H9 (cell line): Measurements from ENCODE around the gene TRIO. TPM values are rescaled to one million over a fixed set of nuclear protein-coding genes. Genes with fewer than 3 reads are reported as not detected.

ENCODE experiments used
- DNase-seq: peaks from one replicate; pipeline ENCODE4 v3.0.0-alpha.2; 2017
- H2AFZ ChIP-seq: one replicate; pipeline ENCODE4 v1.6.1; 2013; ENCODE audit warnings: mild to moderate bottlenecking, low read length, control low read depth, moderate library complexity
- H2AK5ac ChIP-seq: 2 replicates; pipeline ENCODE4 v1.6.1; 2013; ENCODE audit warnings: low read length, control low read depth, mixed read lengths; ENCODE audit not compliant: insufficient read length
- H2BK120ac ChIP-seq: one replicate; pipeline ENCODE4 v1.6.1; 2013; ENCODE audit warnings: low read depth, mild to moderate bottlenecking, low read length, control low read depth, inconsistent platforms; ENCODE audit not compliant: poor library complexity, severe bottlenecking
- H2BK12ac ChIP-seq: 2 replicates; pipeline ENCODE4 v1.6.1; 2013; ENCODE audit warnings: low read length, control low read depth, mixed read lengths, low read depth; ENCODE audit not compliant: insufficient read length
- H2BK15ac ChIP-seq: 2 replicates; pipeline ENCODE4 v1.6.1; 2013; ENCODE audit warnings: low read depth, low read length, control low read depth
- H2BK20ac ChIP-seq: one replicate; pipeline ENCODE4 v1.6.1; 2013; ENCODE audit warnings: low read depth, mild to moderate bottlenecking, low read length, control low read depth, inconsistent platforms; ENCODE audit not compliant: poor library complexity, severe bottlenecking
- H2BK5ac ChIP-seq: 2 replicates; pipeline ENCODE4 v1.6.1; 2013; ENCODE audit warnings: low read length, control low read depth, mixed read lengths; ENCODE audit not compliant: insufficient read length
- H3K14ac ChIP-seq: 2 replicates; pipeline ENCODE4 v1.6.1; 2013; ENCODE audit warnings: low read length, control low read depth; ENCODE audit not compliant: insufficient read depth
- H3K18ac ChIP-seq: 2 replicates; pipeline ENCODE4 v1.6.1; 2013; ENCODE audit warnings: low read depth, mild to moderate bottlenecking, mixed read lengths, low read length, control low read depth; ENCODE audit not compliant: insufficient read length
- H3K23ac ChIP-seq: 2 replicates; pipeline ENCODE4 v1.6.1; 2013; ENCODE audit warnings: low read length, control low read depth, mixed read lengths, low read depth; ENCODE audit not compliant: insufficient read length
- H3K23me2 ChIP-seq: 2 replicates; pipeline ENCODE4 v1.6.1; 2013; ENCODE audit warnings: low read depth, mild to moderate bottlenecking, mixed read lengths, low read length, control low read depth; ENCODE audit not compliant: insufficient read length, poor library complexity, severe bottlenecking
- H3K27ac ChIP-seq: 2 replicates; pipeline ENCODE4 v1.5.1; 2013; ENCODE audit warnings: low read length, control low read depth, mixed read lengths, low read depth; ENCODE audit not compliant: insufficient read length
- H3K27me3 ChIP-seq: 2 replicates; pipeline ENCODE4 v1.6.1; 2013; ENCODE audit warnings: low read length, control low read depth, inconsistent platforms; ENCODE audit not compliant: insufficient read depth
- H3K4ac ChIP-seq: 2 replicates; pipeline ENCODE4 v1.6.1; 2013; ENCODE audit warnings: low read depth, mild to moderate bottlenecking, control low read depth, inconsistent platforms, low read length, moderate library complexity
- H3K4me1 ChIP-seq: 2 replicates; pipeline ENCODE4 v1.6.1; 2013; ENCODE audit warnings: low read length, control low read depth, inconsistent platforms; ENCODE audit not compliant: insufficient read depth
- H3K4me2 ChIP-seq: 2 replicates; pipeline ENCODE4 v1.6.1; 2013; ENCODE audit warnings: low read length, control low read depth, mixed read lengths; ENCODE audit not compliant: insufficient read length, insufficient read depth
- H3K56ac ChIP-seq: 2 replicates; pipeline ENCODE4 v1.6.1; 2013; ENCODE audit warnings: low read depth, mild to moderate bottlenecking, mixed read lengths, low read length, control low read depth; ENCODE audit not compliant: insufficient read length
- H3K79me1 ChIP-seq: 2 replicates; pipeline ENCODE4 v1.6.1; 2013; ENCODE audit warnings: low read depth, mild to moderate bottlenecking, moderate library complexity, low read length, control low read depth, inconsistent platforms; ENCODE audit not compliant: insufficient read depth, poor library complexity, severe bottlenecking
- H3K79me2 ChIP-seq: 2 replicates; pipeline ENCODE4 v1.6.1; 2013; ENCODE audit warnings: low read length, control low read depth, inconsistent platforms; ENCODE audit not compliant: insufficient read depth
- H3K9ac ChIP-seq: 2 replicates; pipeline ENCODE4 v1.6.1; 2013; ENCODE audit warnings: low read length, control low read depth, mixed read lengths; ENCODE audit not compliant: insufficient read length; ENCODE audit errors: extremely low read depth
- H3K9me3 ChIP-seq: one replicate; pipeline ENCODE4 v1.6.1; 2013; ENCODE audit warnings: low read depth, low read length, inconsistent platforms; ENCODE audit not compliant: control insufficient read depth
- H3T11ph ChIP-seq: one replicate; pipeline ENCODE4 v1.6.1; 2013; ENCODE audit warnings: mild to moderate bottlenecking, low read length, control low read depth, inconsistent platforms
- H4K20me1 ChIP-seq: one replicate; pipeline ENCODE4 v1.6.1; 2013; ENCODE audit not compliant: control insufficient read depth, insufficient read length, insufficient read depth
- H4K5ac ChIP-seq: 2 replicates; pipeline ENCODE4 v1.6.1; 2013; ENCODE audit warnings: low read depth, mild to moderate bottlenecking, mixed read lengths, low read length, control low read depth; ENCODE audit not compliant: insufficient read length
- H4K8ac ChIP-seq: replicated peaks from 2 replicates; pipeline ENCODE4 v1.6.1; 2013; ENCODE audit warnings: low read length, control low read depth, mixed read lengths, low read depth; ENCODE audit not compliant: insufficient read length
- H4K91ac ChIP-seq: 2 replicates; pipeline ENCODE4 v1.6.1; 2013; ENCODE audit warnings: low read depth, mild to moderate bottlenecking, moderate library complexity, mixed read lengths, low read length, control low read depth; ENCODE audit not compliant: insufficient read length
- H3K27ac Mint-ChIP-seq, 3 experiments: 2 replicates in 2 of 3; 3 replicates in 1 of 3; pipeline ENCODE4 v1.8.0; 2020 to 2021; ENCODE audit warnings: mixed read lengths in 3 of 3, mild to moderate bottlenecking in 1 of 3, moderate library complexity in 1 of 3
- H3K27me3 Mint-ChIP-seq: 2 replicates; pipeline ENCODE4 v1.8.0; 2021; ENCODE audit warnings: low read depth, mild to moderate bottlenecking, moderate library complexity, mixed read lengths
- H3K36me3 Mint-ChIP-seq, 3 experiments: 2 replicates in 2 of 3; 3 replicates in 1 of 3; pipeline ENCODE4 v1.8.0; 2020 to 2021; ENCODE audit warnings: low read depth in 3 of 3, mixed read lengths in 3 of 3; ENCODE audit not compliant: insufficient read depth in 1 of 3
- H3K4me1 Mint-ChIP-seq, 2 experiments: 2 replicates each; pipeline ENCODE4 v1.8.0; 2020; ENCODE audit warnings: mixed read lengths in 2 of 2
- H3K4me3 Mint-ChIP-seq, 2 experiments: 2 replicates in 1 of 2; 3 replicates in 1 of 2; pipeline ENCODE4 v1.8.0; 2020 to 2021; ENCODE audit warnings: mild to moderate bottlenecking in 2 of 2, mixed read lengths in 2 of 2, moderate library complexity in 1 of 2
- H3K9me3 Mint-ChIP-seq, 2 experiments: 2 replicates in 1 of 2; 3 replicates in 1 of 2; pipeline ENCODE4 v1.8.0; 2020; ENCODE audit warnings: mild to moderate bottlenecking in 2 of 2, mixed read lengths in 2 of 2, moderate library complexity in 1 of 2
- WGBS: extraction: QIAGEN DNeasy Blood & Tissue Kit; methylation state at CpG from one replicate; pipeline ENCODE4 v1.1.7; 2013; ENCODE audit warnings: missing lambda C conversion rate, low lambda C conversion rate, mixed read lengths; ENCODE audit not compliant: insufficient read length; ENCODE audit errors: extremely low coverage; 5-methylcytosine and 5-hydroxymethylcytosine counted together
- total RNA-seq: library from RNA; stranded (reverse); gene quantifications from 2 replicates; pipeline ENCODE4 v1.2.1, GENCODE V29; 2021
- TF ChIP-seq, protein P1 (sequence below): fragments of 200-600 bp; sonication (generic); conservative IDR thresholded peaks from 3 replicates; pipeline ENCODE4 v1.8.0; 2021; ENCODE audit warnings: antibody characterized with exemption, mild to moderate bottlenecking

TRIO gene
- total RNA-seq, 1 experiment from 2014 or later: 87.8 TPM

DNA sequence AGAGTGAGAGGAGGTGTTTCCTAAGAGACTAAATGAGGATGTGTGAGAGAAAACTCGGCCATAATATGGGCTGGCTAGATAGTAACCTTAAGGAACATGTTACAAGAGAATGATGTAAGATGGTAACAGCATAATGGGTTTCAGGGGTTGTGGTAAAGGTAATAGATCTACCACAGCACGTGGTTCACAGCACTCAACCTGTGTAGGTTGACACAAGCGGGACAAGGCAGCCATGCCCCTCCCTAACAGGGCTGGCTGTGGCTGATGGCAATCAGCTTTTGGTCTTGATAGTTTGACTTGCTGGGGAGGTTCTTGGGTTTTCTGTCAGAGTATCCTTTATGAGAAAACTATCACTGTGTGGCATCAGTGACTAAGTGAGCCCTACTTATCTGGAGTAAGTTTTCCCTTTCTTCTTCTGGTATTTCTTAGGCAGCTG is 138.6 kb downstream of the TRIO start:
- H3K27ac ChIP-seq: no peak overlapping the region
- no peak overlapping the region for H3K9ac ChIP-seq
- H3K9me3 Mint-ChIP-seq: no peaks in the 10 kb centered on the region
- no peak overlapping the region for H4K91ac ChIP-seq
- H3K14ac ChIP-seq: no peak overlapping the region
- no peak overlapping the region for H2BK15ac ChIP-seq
- peaks cover 3% of the 10 kb centered on the region; the same call in 1 of the 2 replicates for H3K4me1 ChIP-seq
- H2BK12ac ChIP-seq: no peak overlapping the region
- TF ChIP-seq, protein P1, sequence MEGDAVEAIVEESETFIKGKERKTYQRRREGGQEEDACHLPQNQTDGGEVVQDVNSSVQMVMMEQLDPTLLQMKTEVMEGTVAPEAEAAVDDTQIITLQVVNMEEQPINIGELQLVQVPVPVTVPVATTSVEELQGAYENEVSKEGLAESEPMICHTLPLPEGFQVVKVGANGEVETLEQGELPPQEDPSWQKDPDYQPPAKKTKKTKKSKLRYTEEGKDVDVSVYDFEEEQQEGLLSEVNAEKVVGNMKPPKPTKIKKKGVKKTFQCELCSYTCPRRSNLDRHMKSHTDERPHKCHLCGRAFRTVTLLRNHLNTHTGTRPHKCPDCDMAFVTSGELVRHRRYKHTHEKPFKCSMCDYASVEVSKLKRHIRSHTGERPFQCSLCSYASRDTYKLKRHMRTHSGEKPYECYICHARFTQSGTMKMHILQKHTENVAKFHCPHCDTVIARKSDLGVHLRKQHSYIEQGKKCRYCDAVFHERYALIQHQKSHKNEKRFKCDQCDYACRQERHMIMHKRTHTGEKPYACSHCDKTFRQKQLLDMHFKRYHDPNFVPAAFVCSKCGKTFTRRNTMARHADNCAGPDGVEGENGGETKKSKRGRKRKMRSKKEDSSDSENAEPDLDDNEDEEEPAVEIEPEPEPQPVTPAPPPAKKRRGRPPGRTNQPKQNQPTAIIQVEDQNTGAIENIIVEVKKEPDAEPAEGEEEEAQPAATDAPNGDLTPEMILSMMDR: no peak
- no peak for DNase-seq
- no peak overlapping the region for H3K56ac ChIP-seq
- no peak overlapping the region for H3K4me2 ChIP-seq
- no peak overlapping the region for H2BK20ac ChIP-seq
- H3K23me2 ChIP-seq: no peaks in the 10 kb centered on the region
- H3K18ac ChIP-seq: no peak overlapping the region
- no CpG with 5 or more reads among the region's 3 CpGs for WGBS
- no peak overlapping the region for H2BK5ac ChIP-seq
- no peak overlapping the region for H3K4me3 Mint-ChIP-seq
- H2AK5ac ChIP-seq: no peak overlapping the region
- H2BK120ac ChIP-seq: no peak overlapping the region
- H3K36me3 Mint-ChIP-seq: peaks cover 9 to 11% (median 10%) of the 10 kb centered on the region in 3 experiments; a peak in 4 of 7 replicates
- H4K8ac ChIP-seq: no peak overlapping the region
- no peaks in the 10 kb centered on the region for H3K27me3 ChIP-seq
- no peaks in the 10 kb centered on the region for H3K27me3 Mint-ChIP-seq
- H3K9me3 ChIP-seq: no peaks in the 10 kb centered on the region
- H4K5ac ChIP-seq: no peak overlapping the region
- H3K27ac Mint-ChIP-seq: no peak overlapping the region; a peak in 1 of 7 replicates
- H4K20me1 ChIP-seq: no peaks in the 10 kb centered on the region
- no peak overlapping the region for H2AFZ ChIP-seq
- H3K79me1 ChIP-seq: peaks cover 3% of the 10 kb centered on the region
- no peak overlapping the region for H3T11ph ChIP-seq
- no peak overlapping the region for H3K4ac ChIP-seq
- H3K4me1 Mint-ChIP-seq: peaks cover 37 to 39% of the 10 kb centered on the region in 2 experiments
- H3K23ac ChIP-seq: no peak overlapping the region
- no peaks in the 10 kb centered on the region; the same call in 1 of the 2 replicates for H3K79me2 ChIP-seq
